Measurements from ENCODE around the gene ATG4D.
"Not testable (repeated sequence)": the region's sequence is repeated elsewhere in the genome, so short reads cannot be mapped to it uniquely, and the experiment has no call there.

The ATG4D gene

GRCh38 chr19:10549733-10550132 lies 6.0 kb downstream of the ATG4D start:
- TF ChIP-seq GLIS1 (tag by site-specific recombination; IDR thresholded peaks at IDR 0.05) = peak; percentile 68
- TF ChIP-seq TCF7L2 (IDR thresholded peaks at IDR 0.05; ENCODE audit: borderline replicate concordance, low read depth, low read length) = no peak
- TF ChIP-seq ZNF121 (tag by site-specific recombination; IDR thresholded peaks at IDR 0.05) = peak; percentile 73
- CTCF ChIA-PET = interaction anchor here (0.6 to 4.0 kb wide), 2 partner anchors 8 to 101 kb away, joined by 3 to 16 read pairs; no protein-coding TSS in a partner anchor
- Histone ChIP-seq H3K27ac (ENCODE audit: extremely low read depth, low read depth, low read length) (no peak overlapping the region), H3K36me3 (ENCODE audit: control insufficient read depth in 2 of 2, insufficient read depth in 1 of 2, low read length in 2 of 2) (peaks cover 17 to 77% of the 10 kb centered on the region in 2 experiments; a peak in 2 of 3 replicates), H3K4me3 (ENCODE audit: low read depth, low read length) (no peak overlapping the region), H3K9me3 (ENCODE audit: control insufficient read depth, insufficient read depth, low read depth, low read length) (no peaks in the 10 kb centered on the region), H3K4me1 (ENCODE audit: control insufficient read depth, insufficient read depth, low read length) (no peaks in the 10 kb centered on the region)
- POLR2A ChIA-PET = no interaction called here

DNA sequence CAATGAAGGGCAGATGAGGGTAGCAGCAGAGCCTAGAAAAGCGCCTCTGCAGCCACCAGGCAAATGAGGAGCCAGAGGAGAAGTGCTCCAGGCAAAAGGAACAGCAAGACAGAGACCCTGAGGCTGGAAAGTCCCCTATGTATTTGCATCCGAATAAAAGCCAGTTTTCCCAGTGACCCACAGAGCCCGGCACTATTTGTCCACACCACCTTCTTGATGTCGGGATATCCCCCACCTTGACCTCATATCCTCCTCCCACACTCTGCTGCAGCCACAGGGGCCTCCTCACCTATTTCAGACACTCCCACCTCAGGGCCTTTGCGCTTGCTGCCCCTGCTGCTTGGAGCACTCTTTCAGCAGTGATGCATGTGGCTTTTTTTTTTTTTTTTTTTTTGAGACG lies 6.6 kb downstream of the ATG4D start:
- ChIA-PET CTCF (interaction anchor here (4.0 kb wide), 1 partner anchor 9 kb away, joined by 16 read pairs; no protein-coding TSS in a partner anchor), POLR2A (no interaction called here)
- Histone ChIP-seq H3K4me1 (ENCODE audit: control insufficient read depth, insufficient read depth, low read length) (no peaks in the 10 kb centered on the region), H3K4me3 (ENCODE audit: low read depth, low read length) (no peak overlapping the region), H3K27ac (ENCODE audit: extremely low read depth, low read depth, low read length) (no peak overlapping the region), H3K36me3 (ENCODE audit: control insufficient read depth in 2 of 2, insufficient read depth in 1 of 2, low read length in 2 of 2) (peaks cover 17 to 83% of the 10 kb centered on the region in 2 experiments; a peak in 2 of 3 replicates), H3K9me3 (ENCODE audit: control insufficient read depth, insufficient read depth, low read depth, low read length) (no peaks in the 10 kb centered on the region)
- no peak for TF ChIP-seq ZNF366 (tag by site-specific recombination; conservative IDR thresholded peaks at IDR 0.05)
- no peak for TF ChIP-seq ZNF354C (tag by site-specific recombination; IDR thresholded peaks at IDR 0.05; ENCODE audit: borderline replicate concordance, low read depth)
- no peak for TF ChIP-seq BCL11B (tag by site-specific recombination; IDR thresholded peaks at IDR 0.05; ENCODE audit: low read depth)
- no peak for TF ChIP-seq ZNF114 (tag by site-specific recombination; IDR thresholded peaks at IDR 0.05)
- TF ChIP-seq ZNF121 (tag by site-specific recombination; IDR thresholded peaks at IDR 0.05) = no peak
- no peak for TF ChIP-seq BCL11A (tag by site-specific recombination; IDR thresholded peaks at IDR 0.05; ENCODE audit: low read depth)
- peak; percentile 96 for TF ChIP-seq ZNF623 (tag by site-specific recombination; IDR thresholded peaks at IDR 0.05)

DNA sequence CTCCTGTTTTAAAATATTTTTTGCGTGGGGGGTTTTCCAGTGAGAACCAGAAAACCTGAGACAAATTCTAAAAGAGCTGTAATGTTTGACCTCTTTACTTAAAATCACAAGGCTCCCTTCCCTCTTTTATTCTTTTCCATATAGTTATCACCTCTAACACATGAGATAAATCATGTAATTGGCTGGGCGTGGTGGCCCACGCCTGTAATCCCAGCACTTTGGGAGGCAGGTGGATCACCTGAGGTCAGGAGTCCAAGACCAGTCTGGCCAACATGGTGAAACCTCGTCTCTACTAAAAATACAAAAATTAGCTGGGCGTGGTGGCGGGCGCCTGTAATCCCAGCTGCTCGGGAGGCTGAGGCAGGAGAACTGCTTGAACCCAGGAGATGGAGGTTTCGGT lies 7.3 kb downstream of the ATG4D start:
- POLR2A ChIA-PET = interaction anchor here (2.2 kb wide), 1 partner anchor 15 kb away, joined by 5 read pairs; the partner anchor contains the start of gene KRI1
- H3K9me3 ChIP-seq (ENCODE audit: control insufficient read depth, insufficient read depth, low read depth, low read length); H3K4me1 ChIP-seq (ENCODE audit: control insufficient read depth, insufficient read depth, low read length); H3K27ac ChIP-seq (ENCODE audit: extremely low read depth, low read depth, low read length); H3K4me3 ChIP-seq (ENCODE audit: low read depth, low read length): not testable (repeated sequence)
- CTCF ChIA-PET = interaction anchor here (0.5 to 4.0 kb wide), 6 partner anchors 9 to 281 kb away, joined by 3 to 16 read pairs (median 4); no protein-coding TSS in a partner anchor
- H3K36me3 ChIP-seq (ENCODE audit: control insufficient read depth in 2 of 2, insufficient read depth in 1 of 2, low read length in 2 of 2) = peaks cover 17 to 86% of the 10 kb centered on the region in 2 experiments; a peak in 2 of 3 replicates

- TF ChIP-seq TRIM28 (IDR thresholded peaks at IDR 0.05; ENCODE audit: borderline replicate concordance, low read length) (no peak), ZNF350 (tag by site-specific recombination; IDR thresholded peaks at IDR 0.05) (no peak), ZNF366 (tag by site-specific recombination; conservative IDR thresholded peaks at IDR 0.05) (no peak), ZNF580 (tag by site-specific recombination; IDR thresholded peaks at IDR 0.05) (0 out of 2 replicates have a peak, but pooled peaks have one; percentile 21), OVOL3 (tag by site-specific recombination; IDR thresholded peaks at IDR 0.05) (no peak), ZNF654 (tag by site-specific recombination; IDR thresholded peaks at IDR 0.05; ENCODE audit: low read depth) (peak; percentile 40), ZFHX2 (tag by site-specific recombination; conservative IDR thresholded peaks at IDR 0.05) (no peak)
- TF ChIP-seq, protein P1, sequence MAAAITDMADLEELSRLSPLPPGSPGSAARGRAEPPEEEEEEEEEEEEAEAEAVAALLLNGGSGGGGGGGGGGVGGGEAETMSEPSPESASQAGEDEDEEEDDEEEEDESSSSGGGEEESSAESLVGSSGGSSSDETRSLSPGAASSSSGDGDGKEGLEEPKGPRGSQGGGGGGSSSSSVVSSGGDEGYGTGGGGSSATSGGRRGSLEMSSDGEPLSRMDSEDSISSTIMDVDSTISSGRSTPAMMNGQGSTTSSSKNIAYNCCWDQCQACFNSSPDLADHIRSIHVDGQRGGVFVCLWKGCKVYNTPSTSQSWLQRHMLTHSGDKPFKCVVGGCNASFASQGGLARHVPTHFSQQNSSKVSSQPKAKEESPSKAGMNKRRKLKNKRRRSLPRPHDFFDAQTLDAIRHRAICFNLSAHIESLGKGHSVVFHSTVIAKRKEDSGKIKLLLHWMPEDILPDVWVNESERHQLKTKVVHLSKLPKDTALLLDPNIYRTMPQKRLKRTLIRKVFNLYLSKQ (tag by site-specific recombination; IDR thresholded peaks at IDR 0.05; ENCODE audit: borderline replicate concordance) = no peak
- TF ChIP-seq, protein P2, sequence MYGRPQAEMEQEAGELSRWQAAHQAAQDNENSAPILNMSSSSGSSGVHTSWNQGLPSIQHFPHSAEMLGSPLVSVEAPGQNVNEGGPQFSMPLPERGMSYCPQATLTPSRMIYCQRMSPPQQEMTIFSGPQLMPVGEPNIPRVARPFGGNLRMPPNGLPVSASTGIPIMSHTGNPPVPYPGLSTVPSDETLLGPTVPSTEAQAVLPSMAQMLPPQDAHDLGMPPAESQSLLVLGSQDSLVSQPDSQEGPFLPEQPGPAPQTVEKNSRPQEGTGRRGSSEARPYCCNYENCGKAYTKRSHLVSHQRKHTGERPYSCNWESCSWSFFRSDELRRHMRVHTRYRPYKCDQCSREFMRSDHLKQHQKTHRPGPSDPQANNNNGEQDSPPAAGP (tag by site-specific recombination; IDR thresholded peaks at IDR 0.05) = no peak
- no peaks in the 10 kb centered on the region for H3K4me1 ChIP-seq (ENCODE audit: control insufficient read depth, insufficient read depth, low read length)
- H3K36me3 ChIP-seq (ENCODE audit: control insufficient read depth in 2 of 2, insufficient read depth in 1 of 2, low read length in 2 of 2) = peaks cover 24 to 87% of the 10 kb centered on the region in 2 experiments; a peak in 2 of 3 replicates
- H3K27ac ChIP-seq (ENCODE audit: extremely low read depth, low read depth, low read length) = no peak overlapping the region
- ChIA-PET POLR2A (interaction anchor here (0.6 to 2.2 kb wide), 10 partner anchors 8 to 281 kb away, joined by 3 to 14 read pairs (median 4); partner anchors contain the start of genes ATG4D, CDKN2D, ICAM1 and KRI1), CTCF (interaction anchor here (0.5 to 4.0 kb wide), 11 partner anchors 10 to 282 kb away, joined by 3 to 16 read pairs (median 4); no protein-coding TSS in a partner anchor)
- no peaks in the 10 kb centered on the region for H3K9me3 ChIP-seq (ENCODE audit: control insufficient read depth, insufficient read depth, low read depth, low read length)
- no peak overlapping the region for H3K4me3 ChIP-seq (ENCODE audit: low read depth, low read length)
Observed at GRCh38 chr19:10551698-10552301, 8.1 kb downstream of the ATG4D start.
